ENCODE data around the gene KLHL25.

KLHL25 gene

GRCh38 chr15:85761635-85762034 lies 33.1 kb downstream of the KLHL25 start:
- no peak overlapping the region for H3K27ac Mint-ChIP-seq
- no peaks in the 10 kb centered on the region for H3K9me3 Mint-ChIP-seq
- no peaks in the 10 kb centered on the region for H3K27me3 Mint-ChIP-seq
- no peaks in the 10 kb centered on the region for H3K4me1 Mint-ChIP-seq (ENCODE audit: low read depth)
- H3K4me3 Mint-ChIP-seq, result no peak overlapping the region
- H3K36me3 Mint-ChIP-seq (ENCODE audit: low read depth), result no peaks in the 10 kb centered on the region

- Mint-ChIP-seq H3K27ac (no peak overlapping the region), H3K4me1 (ENCODE audit: low read depth) (no peaks in the 10 kb centered on the region), H3K27me3 (no peaks in the 10 kb centered on the region), H3K4me3 (no peak overlapping the region), H3K36me3 (ENCODE audit: low read depth) (no peaks in the 10 kb centered on the region), H3K9me3 (no peaks in the 10 kb centered on the region)
Measured at GRCh38 chr15:85760531-85761371, 34.0 kb downstream of the KLHL25 start.

DNA sequence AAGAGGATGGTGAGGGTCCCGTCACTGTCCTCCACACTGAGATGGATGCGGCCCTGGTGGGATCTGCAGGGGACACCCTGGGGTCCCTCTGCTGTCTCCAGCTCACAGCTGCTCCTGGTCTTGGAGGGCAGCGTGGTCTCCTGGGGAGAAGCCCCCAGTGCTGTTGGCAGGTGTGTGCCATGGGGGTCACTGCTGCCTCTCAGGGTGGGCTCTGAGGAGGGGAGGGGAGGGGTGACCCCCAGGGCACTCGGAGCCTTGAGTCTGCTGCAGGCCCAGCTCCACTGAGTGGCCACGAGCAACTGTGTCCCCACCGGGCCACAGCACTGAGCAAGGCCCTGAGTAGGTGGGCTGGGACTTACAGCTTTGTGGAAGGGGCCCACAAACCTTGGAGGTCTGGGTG lies 34.7 kb downstream of the KLHL25 start:
- Mint-ChIP-seq H3K9me3 (no peaks in the 10 kb centered on the region), H3K27ac (no peak overlapping the region), H3K4me1 (ENCODE audit: low read depth) (no peaks in the 10 kb centered on the region), H3K4me3 (no peak overlapping the region), H3K27me3 (no peaks in the 10 kb centered on the region), H3K36me3 (ENCODE audit: low read depth) (no peaks in the 10 kb centered on the region)

- no peak overlapping the region for H3K27ac Mint-ChIP-seq
- H3K36me3 Mint-ChIP-seq (ENCODE audit: low read depth), result no peaks in the 10 kb centered on the region
- no peaks in the 10 kb centered on the region for H3K27me3 Mint-ChIP-seq
- H3K4me3 Mint-ChIP-seq, result no peak overlapping the region
- no peaks in the 10 kb centered on the region for H3K9me3 Mint-ChIP-seq
- H3K4me1 Mint-ChIP-seq (ENCODE audit: low read depth), result no peaks in the 10 kb centered on the region
Measured at GRCh38 chr15:85759376-85759775, 35.3 kb downstream of the KLHL25 start.

GRCh38 chr15:85758655-85758978 lies 36.1 kb downstream of the KLHL25 start:
- no peak overlapping the region for H3K27ac Mint-ChIP-seq
- H3K4me1 Mint-ChIP-seq (ENCODE audit: low read depth), result no peaks in the 10 kb centered on the region
- H3K4me3 Mint-ChIP-seq, result no peak overlapping the region
- no peaks in the 10 kb centered on the region for H3K27me3 Mint-ChIP-seq
- no peaks in the 10 kb centered on the region for H3K9me3 Mint-ChIP-seq
- H3K36me3 Mint-ChIP-seq (ENCODE audit: low read depth), result no peaks in the 10 kb centered on the region

DNA sequence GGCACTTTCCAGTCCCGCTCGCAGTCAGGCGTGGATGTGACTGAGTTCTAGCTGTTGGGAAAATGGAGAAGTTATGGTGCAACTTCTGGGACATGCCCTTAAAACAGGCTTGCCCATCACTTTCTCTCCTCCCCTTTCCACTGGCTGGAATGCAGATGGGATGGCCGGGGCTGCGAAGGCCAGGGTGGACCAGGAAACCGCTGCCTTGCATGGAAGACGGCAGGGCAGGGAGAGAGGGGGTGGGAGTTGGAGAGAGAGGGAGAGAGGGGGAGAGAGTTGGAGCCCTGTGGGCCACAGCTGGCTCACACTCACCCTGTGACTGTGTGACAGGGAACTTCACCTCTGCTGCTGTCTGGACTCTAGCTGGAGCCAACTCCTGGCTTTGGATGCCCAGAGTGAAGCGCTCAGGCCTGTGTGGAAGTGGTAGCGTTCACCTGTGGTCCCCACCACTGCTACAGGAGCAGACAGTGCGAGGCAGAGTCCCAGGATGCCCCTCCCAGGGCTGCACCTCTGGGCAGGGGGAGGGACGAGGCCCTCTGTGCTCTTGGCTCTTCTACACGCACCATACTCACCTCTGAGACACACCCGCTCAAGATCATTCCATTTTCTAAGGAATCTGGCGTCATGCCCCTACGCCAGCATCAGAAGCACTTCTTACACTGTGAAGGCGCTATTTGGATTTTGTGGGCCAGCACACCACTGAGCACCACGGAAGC lies 36.6 kb downstream of the KLHL25 start:
- Mint-ChIP-seq H3K36me3 (ENCODE audit: low read depth) (no peaks in the 10 kb centered on the region), H3K4me3 (no peak overlapping the region), H3K9me3 (no peaks in the 10 kb centered on the region), H3K27ac (no peak overlapping the region), H3K27me3 (no peaks in the 10 kb centered on the region), H3K4me1 (ENCODE audit: low read depth) (no peaks in the 10 kb centered on the region)

DNA sequence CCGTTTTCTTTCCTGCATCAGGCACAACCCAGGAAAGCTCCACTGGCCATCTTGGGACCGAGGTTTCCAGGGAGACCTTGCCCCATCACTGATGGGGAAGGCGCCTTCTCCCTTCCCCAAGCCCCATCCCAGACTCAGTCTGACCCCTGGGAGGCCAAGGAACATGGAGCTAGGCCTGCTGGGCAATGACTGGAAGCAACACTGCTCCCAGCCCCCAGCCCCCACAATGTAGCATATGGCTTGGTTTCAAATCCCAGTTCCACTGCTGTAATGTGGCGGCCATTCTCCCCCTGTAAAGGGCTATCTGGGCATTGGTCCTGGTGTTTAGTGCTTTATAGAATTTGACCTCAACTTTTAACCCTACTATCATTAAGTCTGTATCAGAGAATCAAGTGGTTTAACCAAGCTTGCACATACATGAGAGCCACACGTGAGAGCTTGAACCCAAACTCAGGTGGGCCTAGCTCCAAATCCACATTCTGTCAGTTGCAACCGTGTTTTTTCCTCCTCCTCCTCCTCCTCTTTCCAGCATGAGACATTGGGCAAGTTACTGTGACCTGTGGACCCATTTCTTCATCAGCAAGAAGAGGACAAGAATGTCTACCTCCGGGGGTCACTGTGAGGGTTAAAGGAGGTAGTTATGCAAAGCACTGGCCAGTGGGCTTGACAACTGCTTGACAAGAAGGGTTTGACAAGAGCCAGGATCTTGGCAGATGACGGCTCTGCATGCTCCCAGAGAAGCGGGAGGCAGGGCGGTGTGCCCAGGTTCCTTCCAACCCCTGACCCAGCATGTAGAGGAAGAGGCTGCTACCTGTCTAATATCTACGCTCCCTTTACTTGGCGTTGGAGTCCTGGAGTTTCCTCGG lies 37.4 kb downstream of the KLHL25 start:
- H3K4me1 Mint-ChIP-seq (ENCODE audit: low read depth), result peaks cover 4% of the 10 kb centered on the region
- no peaks in the 10 kb centered on the region for H3K36me3 Mint-ChIP-seq (ENCODE audit: low read depth)
- no peak overlapping the region for H3K4me3 Mint-ChIP-seq
- no peaks in the 10 kb centered on the region for H3K27me3 Mint-ChIP-seq
- H3K9me3 Mint-ChIP-seq, result no peaks in the 10 kb centered on the region
- H3K27ac Mint-ChIP-seq, result no peak overlapping the region

DNA sequence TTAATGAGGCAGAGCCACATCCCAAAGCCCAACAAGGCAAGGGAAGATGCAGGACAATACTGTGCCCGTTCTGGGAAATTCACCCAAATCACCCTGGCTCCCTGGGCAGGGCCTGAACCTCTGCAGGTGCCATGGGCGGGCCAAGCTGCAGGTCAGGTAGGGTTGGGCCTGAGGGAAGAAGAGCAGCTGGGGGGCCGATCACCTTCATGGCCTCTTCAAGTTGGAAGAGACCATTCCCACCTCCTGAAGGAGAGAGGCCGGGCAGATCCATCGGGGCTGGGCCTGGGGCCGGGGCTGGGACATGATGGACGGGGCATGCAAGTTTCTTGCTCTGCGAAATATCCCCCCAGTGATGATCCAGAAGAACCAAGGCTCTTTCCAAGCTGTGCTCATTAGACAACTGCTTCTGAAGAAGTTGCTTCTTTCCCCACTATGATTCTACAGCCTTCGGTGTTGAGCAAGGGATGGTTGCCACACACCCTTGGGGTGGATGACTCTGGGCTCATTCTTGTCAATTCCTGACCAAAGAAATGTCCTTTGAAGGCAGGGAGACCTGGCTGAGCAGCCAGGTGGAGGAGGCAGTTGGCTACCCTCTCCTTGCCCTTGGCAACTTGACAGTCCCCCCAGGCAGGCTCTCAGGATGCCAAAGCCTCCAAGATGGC lies 38.2 kb downstream of the KLHL25 start:
- H3K4me1 Mint-ChIP-seq (ENCODE audit: low read depth), result peaks cover 9% of the 10 kb centered on the region
- H3K27me3 Mint-ChIP-seq, result no peaks in the 10 kb centered on the region
- H3K36me3 Mint-ChIP-seq (ENCODE audit: low read depth), result no peaks in the 10 kb centered on the region
- no peak overlapping the region for H3K27ac Mint-ChIP-seq
- H3K9me3 Mint-ChIP-seq, result no peaks in the 10 kb centered on the region
- H3K4me3 Mint-ChIP-seq, result no peak overlapping the region

- Mint-ChIP-seq H3K36me3 (ENCODE audit: low read depth) (no peaks in the 10 kb centered on the region), H3K27ac (no peak overlapping the region), H3K4me3 (no peak overlapping the region), H3K4me1 (ENCODE audit: low read depth) (peaks cover 15% of the 10 kb centered on the region), H3K9me3 (no peaks in the 10 kb centered on the region), H3K27me3 (no peaks in the 10 kb centered on the region)
Measured at GRCh38 chr15:85755942-85756341, 38.8 kb downstream of the KLHL25 start.

DNA sequence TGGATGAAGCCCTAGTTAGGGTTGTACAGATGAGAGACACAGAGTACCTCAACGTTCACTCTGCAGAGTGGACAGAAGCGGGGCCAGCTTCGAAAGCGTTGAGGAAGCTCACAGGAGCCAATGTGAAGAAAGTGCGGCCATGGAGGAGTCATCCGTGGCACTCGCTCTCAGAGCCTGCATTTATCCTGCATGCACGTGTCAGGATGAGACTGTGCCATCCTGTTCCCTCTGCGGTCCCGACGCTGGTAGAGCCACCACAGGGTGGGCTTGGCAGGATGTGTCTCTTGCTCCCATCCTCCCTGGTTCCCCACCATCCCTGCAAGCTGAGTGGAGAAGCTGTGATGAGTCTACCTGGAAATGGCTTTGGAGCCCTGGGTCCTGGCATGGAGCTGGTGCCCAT lies 39.3 kb downstream of the KLHL25 start:
- H3K4me3 Mint-ChIP-seq, result no peak overlapping the region
- no peaks in the 10 kb centered on the region for H3K27me3 Mint-ChIP-seq
- no peaks in the 10 kb centered on the region for H3K36me3 Mint-ChIP-seq (ENCODE audit: low read depth)
- H3K4me1 Mint-ChIP-seq (ENCODE audit: low read depth), result peaks cover 18% of the 10 kb centered on the region
- H3K27ac Mint-ChIP-seq, result no peak overlapping the region
- H3K9me3 Mint-ChIP-seq, result no peaks in the 10 kb centered on the region

DNA sequence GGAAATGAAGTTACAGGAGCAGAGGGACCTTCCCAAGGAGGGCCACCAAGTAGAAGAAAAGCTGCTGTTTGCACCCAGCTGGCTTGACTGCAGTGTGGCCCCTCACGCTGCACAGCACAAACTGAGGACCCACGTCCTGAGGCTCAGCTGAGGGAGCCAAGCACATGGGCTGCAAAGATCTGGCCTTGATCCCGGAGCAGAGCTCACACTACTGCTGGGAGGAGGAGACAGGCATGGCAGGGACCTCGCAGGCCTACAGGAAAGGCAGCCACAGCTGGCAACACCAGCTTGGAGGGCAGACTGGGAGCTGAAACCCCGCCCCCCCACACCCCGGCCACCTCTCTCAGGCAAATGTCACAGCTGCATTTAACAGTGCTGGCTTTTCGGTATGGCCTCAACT lies 39.7 kb downstream of the KLHL25 start:
- Mint-ChIP-seq H3K4me1 (ENCODE audit: low read depth) (peaks cover 18% of the 10 kb centered on the region), H3K27ac (no peak overlapping the region), H3K36me3 (ENCODE audit: low read depth) (no peaks in the 10 kb centered on the region), H3K27me3 (no peaks in the 10 kb centered on the region), H3K9me3 (no peaks in the 10 kb centered on the region), H3K4me3 (no peak overlapping the region)

DNA sequence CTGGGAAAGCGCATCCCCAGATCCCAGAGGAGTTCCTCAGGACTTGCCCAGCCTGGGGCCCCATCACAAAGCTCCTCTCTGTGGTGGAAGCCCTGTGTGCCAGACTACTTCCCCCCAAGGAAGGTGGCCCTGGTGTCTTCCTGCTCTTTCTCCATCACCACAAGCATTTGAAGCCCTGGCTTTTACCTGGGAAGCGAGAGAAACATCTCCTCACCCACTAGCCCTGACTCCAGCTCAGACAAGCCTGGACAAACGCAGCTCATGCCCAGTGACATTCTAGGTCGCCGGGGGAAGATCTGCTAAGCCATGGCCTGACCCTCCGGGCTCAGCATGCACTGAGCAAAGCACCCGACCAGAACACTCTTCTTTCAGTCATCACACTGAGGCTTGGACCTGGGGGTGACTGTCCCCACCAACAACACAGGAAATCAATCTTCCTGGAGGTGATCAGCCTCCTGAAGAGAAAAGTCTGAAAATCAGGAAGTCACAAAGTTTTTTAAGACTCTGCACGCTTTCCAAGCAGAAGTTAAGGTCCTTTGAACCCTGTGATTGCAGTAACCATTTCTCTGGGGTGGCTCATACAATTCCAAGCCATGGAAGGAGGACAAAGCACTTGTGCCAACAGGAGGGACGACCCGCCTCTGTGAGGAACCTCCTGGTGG lies 40.8 kb downstream of the KLHL25 start:
- Mint-ChIP-seq H3K36me3 (ENCODE audit: low read depth) (no peaks in the 10 kb centered on the region), H3K4me3 (no peak overlapping the region), H3K4me1 (ENCODE audit: low read depth) (peaks cover 18% of the 10 kb centered on the region), H3K9me3 (no peaks in the 10 kb centered on the region), H3K27me3 (no peaks in the 10 kb centered on the region), H3K27ac (no peak overlapping the region)

DNA sequence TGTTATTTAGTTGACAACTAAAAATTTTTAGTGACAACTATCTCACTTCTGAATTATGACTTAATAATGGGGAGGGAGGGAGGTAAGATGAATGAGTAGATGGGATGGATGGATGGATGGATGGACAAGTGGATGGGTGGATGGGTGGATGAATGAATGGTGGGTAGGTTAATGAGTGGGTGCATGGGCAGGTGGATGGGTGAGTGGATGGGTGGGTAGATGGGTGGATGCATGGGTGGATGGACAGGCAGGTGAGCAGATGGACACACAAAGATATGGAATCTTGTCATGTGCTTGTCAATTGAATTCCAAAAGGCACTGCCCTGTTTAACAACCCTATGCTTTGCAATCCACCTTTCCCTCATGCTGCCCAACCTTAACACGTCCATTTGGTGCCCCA lies 41.5 kb downstream of the KLHL25 start:
- Mint-ChIP-seq H3K27ac (no peak overlapping the region), H3K36me3 (ENCODE audit: low read depth) (no peaks in the 10 kb centered on the region), H3K27me3 (no peaks in the 10 kb centered on the region), H3K4me3 (no peak overlapping the region), H3K4me1 (ENCODE audit: low read depth) (peaks cover 18% of the 10 kb centered on the region), H3K9me3 (no peaks in the 10 kb centered on the region)

GRCh38 chr15:85752491-85752961 lies 42.2 kb downstream of the KLHL25 start:
- H3K27me3 Mint-ChIP-seq, result no peaks in the 10 kb centered on the region
- no peak overlapping the region for H3K4me3 Mint-ChIP-seq
- peaks cover under 1% of the 10 kb centered on the region for H3K36me3 Mint-ChIP-seq (ENCODE audit: low read depth)
- H3K9me3 Mint-ChIP-seq, result no peaks in the 10 kb centered on the region
- no peak overlapping the region for H3K27ac Mint-ChIP-seq
- peaks cover 18% of the 10 kb centered on the region for H3K4me1 Mint-ChIP-seq (ENCODE audit: low read depth)

Data from stimulated activated naive CD8-positive, alpha-beta T cell treated with anti-CD3 and anti-CD28 coated beads, Interleukin-15, Interleukin-2, amounts not matched to agents 100 ng/mL and 50 ng/mL, for 24 hours (primary cell).